H1 (cell line): ENCODE measurements around the gene PDE4D.

Experiments
- CTCF ChIP-seq, 3 experiments: IDR thresholded peaks; 1 replicate in 2 of 3; 2 replicates in 1 of 3; pipeline versions ENCODE4 v1.5.1 to v1.6.1; 2011; ENCODE audit warnings: low read length in 3 of 3, mild to moderate bottlenecking in 3 of 3, inconsistent platforms in 2 of 3, low read depth in 1 of 3, moderate library complexity in 1 of 3; ENCODE audit not compliant: insufficient read depth in 1 of 3; ENCODE audit errors: control extremely low read depth in 1 of 3
- EP300 ChIP-seq, 2 experiments: IDR thresholded peaks; 1 replicate in 1 of 2; 2 replicates in 1 of 2; pipeline ENCODE4 v1.6.1; 2011 to 2012; ENCODE audit warnings: low read depth in 2 of 2, low read length in 2 of 2, mild to moderate bottlenecking in 2 of 2, borderline replicate concordance in 1 of 2, inconsistent platforms in 1 of 2, moderate library complexity in 1 of 2
- MAX ChIP-seq: IDR thresholded peaks from 2 replicates; pipeline ENCODE4 v1.6.1; 2012; ENCODE audit warnings: inconsistent platforms
- NRF1 ChIP-seq: IDR thresholded peaks from 2 replicates; pipeline ENCODE4 v1.6.1; 2011; ENCODE audit warnings: mild to moderate bottlenecking, low read depth, low read length, improper control_type of control experiment
- POLR2AphosphoS5 ChIP-seq: IDR thresholded peaks from 2 replicates; pipeline ENCODE4 v1.6.1; 2011; ENCODE audit warnings: low read depth, low read length
- RAD21 ChIP-seq, 2 experiments: IDR thresholded peaks in 1 of 2; conservative IDR thresholded peaks in 1 of 2; 2 replicates each; pipeline ENCODE4 v1.6.1; 2011; ENCODE audit warnings: low read depth in 2 of 2, low read length in 2 of 2, improper control_type of control experiment in 1 of 2, inconsistent platforms in 1 of 2, mild to moderate bottlenecking in 1 of 2, moderate library complexity in 1 of 2
- TAF1 ChIP-seq: IDR thresholded peaks from 2 replicates; pipeline ENCODE4 v1.6.1; 2011; ENCODE audit warnings: mild to moderate bottlenecking, low read depth, low read length
- ZNF274 ChIP-seq: IDR thresholded peaks from 2 replicates; pipeline ENCODE4 v1.7.0; 2012; ENCODE audit warnings: low read length, borderline replicate concordance; ENCODE audit errors: extremely low read depth

- TF ChIP-seq ZNF274 = no peak
- TF ChIP-seq MAX = no peak
- no peak for TF ChIP-seq CTCF (IDR thresholded peaks at IDR 0.05; ENCODE audit: control extremely low read depth in 1 of 3, insufficient read depth in 1 of 3, low read depth in 1 of 3, low read length in 3 of 3)
- TF ChIP-seq TAF1 = no peak
- no peak for TF ChIP-seq EP300 (IDR thresholded peaks at IDR 0.05; ENCODE audit: borderline replicate concordance in 1 of 2, low read depth in 2 of 2, low read length in 2 of 2)
- no peak for TF ChIP-seq POLR2AphosphoS5
- no peak for TF ChIP-seq RAD21 (IDR thresholded peaks at IDR 0.05 in 1 of 2, conservative IDR thresholded peaks at IDR 0.05 in 1 of 2; ENCODE audit: low read depth in 2 of 2, low read length in 2 of 2)
- no peak for TF ChIP-seq NRF1
These were observed 337.9 kb downstream of the PDE4D start for GRCh38 chr5:59555596-59555995.
